GM18517 (cell line): ENCODE measurements around the gene CSNK2A2.
A peak's percentile ranks its signal among the peaks of the same experiment; 100 is the strongest.

Experiments used
- ATAC-seq: cut with Tn5 transposase; IDR thresholded peaks from one replicate; pipeline ENCODE4 v1.9.1; 2021; ENCODE audit warnings: mild to moderate bottlenecking, moderate library complexity; ENCODE audit not compliant: unreplicated experiment

CSNK2A2 gene

DNA sequence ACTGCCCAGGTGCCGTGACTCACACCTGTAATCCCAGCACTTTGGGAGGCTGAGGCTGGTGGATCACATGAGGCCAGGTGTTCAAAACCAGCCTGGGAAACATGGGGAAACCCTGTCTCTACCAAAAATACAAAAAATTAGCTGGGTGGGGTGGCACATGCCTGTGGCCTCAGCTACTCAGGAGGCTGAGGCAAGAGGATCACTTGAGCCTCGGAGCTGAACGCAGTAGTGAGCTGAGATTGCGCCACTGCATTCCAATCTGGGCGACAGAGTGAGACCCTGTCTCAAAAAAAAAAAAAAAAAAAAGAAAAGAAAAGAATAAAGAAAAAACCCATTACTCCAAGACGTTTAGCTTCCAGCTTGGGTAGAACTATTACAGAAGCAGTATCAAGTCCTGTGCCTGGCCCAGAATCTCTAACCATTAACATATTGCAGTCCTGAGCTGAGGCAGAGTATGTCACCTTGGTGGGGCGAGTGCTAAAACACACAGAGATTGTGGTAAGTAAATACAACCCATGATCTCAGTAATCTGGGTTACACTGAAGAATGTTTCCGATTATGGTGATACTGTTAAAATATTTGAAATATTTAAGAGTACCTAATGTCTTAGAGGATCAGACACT, 45.5 kb downstream of the CSNK2A2 start:
- ATAC-seq = no peak

DNA sequence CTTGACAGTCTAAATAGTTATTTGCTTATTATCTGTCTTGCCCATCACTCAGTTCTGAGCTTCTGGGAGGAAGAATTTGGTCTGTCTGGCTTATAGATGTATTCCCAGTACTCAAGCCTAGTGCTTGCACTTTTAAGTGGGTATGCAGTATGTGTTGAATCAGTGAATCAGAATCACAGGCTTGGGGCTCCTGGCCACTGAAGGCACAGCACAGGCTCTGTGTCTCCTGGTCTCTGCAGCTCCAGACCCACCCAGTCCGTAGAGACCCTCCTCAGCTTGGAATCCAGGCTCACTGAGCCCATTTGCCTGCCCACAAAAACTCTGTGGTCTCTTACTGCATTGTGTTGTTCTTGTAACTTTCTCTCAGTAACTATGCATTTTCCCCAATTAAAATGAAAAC, 49.4 kb downstream of the CSNK2A2 start:
- ATAC-seq = no peak

DNA sequence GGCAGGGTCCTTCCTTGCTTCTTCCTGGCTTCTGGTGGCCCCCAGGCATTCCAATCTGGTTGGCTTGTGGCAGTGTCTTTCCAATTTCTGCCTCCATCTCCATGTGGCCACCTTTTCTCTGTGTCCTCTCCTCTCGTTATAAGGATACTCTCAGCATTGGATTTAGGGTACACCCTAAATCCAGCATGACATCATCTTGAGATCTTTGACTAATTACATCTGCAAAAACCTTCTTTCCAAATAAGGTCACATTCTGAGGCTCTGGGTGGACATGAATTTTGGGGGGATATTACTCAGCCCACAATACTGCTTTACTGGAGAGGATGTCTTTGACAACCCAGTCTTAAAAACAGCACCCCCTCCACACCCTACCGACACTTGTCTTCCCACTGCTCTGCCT, 49.8 kb downstream of the CSNK2A2 start:
- ATAC-seq = no peak

DNA sequence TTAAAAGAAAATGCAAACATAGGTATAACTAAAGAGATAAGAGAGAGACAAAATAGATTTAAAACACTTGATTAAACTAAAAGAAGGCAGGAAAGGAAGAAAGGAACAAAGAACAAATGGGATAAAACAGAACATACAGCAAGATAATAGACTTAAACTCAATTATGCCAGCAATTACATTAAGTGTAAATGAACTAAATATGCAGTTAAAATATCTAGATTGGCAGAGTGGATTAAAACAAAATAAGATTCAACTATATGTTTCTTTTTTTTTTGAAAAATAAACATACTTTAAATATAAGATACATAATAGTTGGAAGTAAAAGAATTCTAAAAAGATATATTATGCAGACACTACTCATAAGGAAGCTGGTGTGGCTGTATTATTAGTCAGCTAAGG, 59.1 kb downstream of the CSNK2A2 start:
- ATAC-seq = no peak

DNA sequence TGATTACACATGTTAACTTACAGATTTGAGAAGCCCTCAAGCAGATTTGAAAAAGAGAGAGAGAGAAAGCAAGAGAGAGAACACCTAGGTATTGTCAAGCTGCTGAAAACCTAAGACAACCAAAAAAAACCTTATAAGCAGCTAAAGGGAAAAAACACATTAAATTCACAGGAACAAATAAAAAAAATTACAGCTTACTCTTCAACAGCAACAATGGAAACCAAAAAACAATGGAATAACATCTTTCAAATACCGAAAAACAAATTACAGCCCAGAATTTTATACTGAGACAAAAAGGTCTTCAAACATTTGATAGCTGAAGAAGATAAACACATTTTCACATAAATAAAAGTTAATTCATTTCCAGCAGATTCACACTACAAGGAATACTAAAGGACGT, 60.3 kb downstream of the CSNK2A2 start:
- ATAC-seq = no peak

DNA sequence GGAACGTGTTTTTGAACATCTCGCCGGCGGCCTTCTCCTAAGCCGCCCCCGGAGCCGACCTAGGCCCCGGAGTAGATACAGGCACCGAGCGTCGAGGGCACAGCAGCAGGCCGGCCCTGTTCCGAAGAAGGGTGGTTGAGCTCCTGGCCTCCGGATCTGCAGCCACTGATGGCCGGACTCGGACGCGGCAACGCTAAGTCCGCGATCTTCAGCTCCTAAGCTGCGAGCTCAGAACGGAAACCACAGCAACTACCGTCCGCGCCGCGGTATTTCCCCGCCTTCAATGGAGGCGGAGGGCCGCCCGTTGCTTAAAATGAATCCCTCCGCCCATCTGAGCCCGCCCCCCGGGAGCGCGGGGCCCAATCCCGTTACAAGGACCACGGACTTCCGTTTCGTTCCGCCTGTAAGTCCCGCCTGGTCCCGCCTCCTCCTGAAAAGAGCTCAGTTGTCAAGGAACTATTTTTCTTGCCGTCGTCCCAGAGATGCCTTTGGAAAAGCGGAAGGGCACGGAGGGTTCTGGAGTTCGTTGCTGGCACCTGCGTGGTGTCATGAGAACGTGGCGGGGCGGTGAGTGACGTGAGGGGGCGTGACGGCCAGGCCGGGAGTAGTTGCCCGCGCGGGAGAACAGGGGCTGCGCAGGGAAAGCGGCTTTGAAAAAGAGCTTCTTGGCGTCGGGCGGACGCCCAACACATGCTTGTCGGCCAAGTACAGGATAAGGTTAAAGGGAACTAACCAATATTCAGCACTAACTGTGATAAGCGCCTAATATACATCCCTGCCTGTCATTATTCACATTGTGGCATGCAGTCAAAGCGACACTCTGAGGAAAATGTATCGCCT, 68.6 kb downstream of the CSNK2A2 start, which contains the start of gene CFAP20:
CFAP20 (minus strand) TSS at position 285 of the 840 bp plus-strand sequence; CDS start at position 19, 266 bp downstream.
- ATAC-seq = peak; percentile 87

DNA sequence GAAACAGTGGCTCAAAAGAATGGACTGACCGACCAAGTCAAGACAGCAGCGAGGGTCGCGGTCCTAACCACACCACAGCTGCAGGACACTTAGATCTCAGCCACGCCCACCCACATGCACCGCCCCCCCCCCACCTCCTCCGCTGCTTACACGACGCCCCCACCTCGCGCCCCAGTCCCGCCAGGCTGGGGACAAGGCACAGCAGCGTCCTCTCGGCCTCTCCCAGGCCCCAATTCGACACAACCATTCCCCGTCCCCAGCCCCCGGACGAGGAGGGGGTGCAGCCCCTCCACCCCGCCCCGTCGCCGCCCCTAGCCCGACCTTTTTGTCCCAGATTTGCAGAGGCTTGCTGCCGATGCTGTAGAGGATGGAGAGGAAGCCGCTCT, 69.2 kb downstream of the CSNK2A2 start:
- no peak for ATAC-seq

DNA sequence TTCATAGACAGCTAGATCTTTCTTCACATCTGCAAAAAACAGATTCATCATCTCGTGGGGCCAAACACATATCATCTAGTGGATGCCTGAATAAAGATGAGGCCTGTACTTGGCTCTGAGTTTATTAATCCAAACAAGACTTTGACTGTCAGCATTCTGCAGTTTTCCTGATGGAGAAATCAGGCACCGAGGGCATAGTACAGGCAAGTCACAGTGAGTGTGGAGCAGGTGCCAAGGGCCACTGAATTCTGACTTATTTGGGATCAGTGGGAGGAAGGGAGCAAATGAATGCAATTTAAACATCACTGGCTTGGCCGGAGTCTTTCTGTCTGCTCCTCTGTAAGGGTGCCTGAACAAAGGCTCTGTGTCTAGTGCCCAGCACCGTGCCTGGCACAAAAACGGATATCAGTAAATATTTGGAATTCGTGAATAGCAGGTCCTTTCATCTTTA, 69.7 kb downstream of the CSNK2A2 start:
- ATAC-seq = no peak

DNA sequence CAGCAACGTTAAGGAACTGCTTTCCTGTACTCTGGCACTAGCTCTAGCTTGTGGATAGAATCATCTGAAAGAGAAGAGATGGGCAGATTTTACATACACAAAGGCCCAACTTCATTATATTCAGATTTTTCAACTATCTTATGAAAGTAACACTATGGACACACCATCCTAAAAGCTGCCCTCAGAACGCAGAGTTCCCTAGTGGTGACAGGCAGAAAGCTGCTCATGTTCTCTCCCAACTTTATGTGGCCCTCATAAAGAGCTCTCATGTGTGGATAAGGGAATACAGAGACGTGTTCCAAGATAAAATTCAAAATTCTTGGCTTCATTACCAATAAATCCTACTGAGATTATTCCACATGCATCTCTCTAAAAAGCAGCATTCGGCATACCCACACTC, 70.3 kb downstream of the CSNK2A2 start:
- ATAC-seq = no peak

DNA sequence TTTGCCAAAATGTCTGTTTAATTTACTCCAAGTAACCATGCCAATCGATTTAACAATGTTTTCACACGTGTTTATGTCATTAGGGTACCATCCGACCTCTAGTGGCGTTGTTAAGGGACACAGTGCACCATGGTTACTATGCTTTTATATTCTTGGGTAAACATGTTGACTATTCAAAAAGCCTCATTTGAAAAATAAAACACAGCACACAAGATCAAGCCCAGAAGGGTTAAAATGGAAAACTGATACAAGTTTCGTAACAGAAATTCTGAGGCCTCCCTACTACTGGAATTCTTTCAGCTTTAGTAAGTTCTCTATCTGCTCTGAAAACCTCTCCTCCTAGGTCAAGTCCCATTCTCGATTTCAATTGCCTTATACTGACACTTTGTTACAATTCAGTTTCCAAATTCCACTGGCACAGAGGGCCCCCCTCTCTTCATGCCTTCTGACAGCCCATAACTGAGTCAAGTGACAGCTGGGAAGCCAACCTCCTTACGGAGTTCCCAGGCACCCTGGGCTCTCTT, 70.8 kb downstream of the CSNK2A2 start:
- peak; percentile 29 for ATAC-seq

DNA sequence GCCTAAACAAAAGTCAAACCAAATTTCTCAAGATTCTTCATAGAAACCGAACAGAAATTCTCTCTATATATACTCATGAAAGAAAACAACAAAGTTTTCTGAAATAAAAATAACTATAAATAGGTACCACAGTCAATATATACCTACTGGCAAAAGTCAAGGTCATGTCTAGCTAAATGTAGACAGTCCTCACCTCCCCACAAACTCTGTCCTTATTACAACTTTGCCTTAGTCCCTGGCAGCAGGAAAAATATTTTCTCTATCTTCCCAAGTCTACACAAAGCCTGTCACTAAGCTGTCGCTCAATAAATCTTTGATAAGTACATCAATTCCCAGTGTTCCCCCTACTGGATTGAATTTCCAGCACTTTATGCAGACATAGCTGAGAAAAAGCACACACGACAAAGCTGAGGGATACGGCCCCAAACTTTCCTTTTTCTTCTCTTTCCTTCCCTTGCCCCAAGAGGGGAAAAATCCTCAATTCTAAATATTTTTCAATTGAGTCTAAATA, 71.4 kb downstream of the CSNK2A2 start:
- ATAC-seq = no peak

DNA sequence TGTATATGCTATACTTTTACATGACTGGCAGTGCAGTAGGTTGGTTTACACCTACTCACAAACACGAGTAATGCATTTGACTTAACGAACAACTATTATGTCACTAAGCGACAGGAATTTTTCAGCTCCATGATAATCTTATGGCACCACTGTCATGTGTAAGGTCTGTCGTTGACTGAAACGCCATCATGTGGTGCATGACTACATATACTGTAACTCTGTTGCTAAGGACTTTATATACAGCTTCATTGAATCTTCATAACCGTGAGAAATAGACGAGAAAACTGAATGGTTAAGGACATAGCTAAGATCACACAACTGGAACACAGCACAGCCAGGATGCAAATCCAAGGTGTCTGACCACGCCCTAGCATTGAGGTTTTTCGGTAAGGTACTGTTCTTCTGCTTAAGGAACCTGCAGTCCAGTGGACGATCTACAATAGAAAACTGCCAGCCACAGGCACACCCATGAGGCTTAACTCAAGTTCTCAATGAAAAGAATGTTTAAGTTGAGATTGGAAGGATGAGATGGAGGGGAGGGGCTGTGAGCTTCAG, 72.0 kb downstream of the CSNK2A2 start:
- no peak for ATAC-seq

DNA sequence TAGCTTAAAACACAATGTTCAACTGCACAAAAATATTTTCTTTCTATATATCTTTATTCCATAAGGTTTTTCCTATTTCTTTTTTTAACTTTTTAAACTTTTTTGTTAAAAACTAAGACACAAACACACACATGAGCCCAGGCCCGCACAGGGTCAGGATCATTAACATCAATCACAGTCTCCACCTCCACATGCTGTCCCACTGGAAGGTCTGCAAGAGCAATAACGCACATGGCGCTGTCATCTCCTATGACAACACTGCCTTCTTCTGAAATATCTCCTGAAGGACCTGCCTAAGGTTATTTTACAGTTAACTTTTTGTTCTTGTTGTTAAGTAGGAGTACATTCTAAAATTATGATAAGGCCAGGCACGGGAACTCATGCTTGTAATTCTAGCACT, 72.9 kb downstream of the CSNK2A2 start:
- ATAC-seq = no peak

DNA sequence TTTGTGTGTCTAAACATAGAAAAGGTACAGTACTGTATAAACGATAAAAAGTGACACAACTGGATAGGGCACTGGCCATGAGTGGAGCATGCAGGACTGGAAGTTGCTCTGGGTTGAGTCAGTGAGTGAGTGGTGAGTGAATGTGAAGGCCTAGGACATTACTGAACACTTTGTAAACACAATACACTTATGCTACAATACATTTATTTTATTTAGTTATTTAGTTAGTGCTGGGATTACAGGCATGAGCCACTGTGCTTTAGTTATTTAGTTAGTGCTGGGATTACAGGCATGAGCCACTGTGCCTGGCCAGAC, 73.3 kb downstream of the CSNK2A2 start:
- ATAC-seq = no peak

DNA sequence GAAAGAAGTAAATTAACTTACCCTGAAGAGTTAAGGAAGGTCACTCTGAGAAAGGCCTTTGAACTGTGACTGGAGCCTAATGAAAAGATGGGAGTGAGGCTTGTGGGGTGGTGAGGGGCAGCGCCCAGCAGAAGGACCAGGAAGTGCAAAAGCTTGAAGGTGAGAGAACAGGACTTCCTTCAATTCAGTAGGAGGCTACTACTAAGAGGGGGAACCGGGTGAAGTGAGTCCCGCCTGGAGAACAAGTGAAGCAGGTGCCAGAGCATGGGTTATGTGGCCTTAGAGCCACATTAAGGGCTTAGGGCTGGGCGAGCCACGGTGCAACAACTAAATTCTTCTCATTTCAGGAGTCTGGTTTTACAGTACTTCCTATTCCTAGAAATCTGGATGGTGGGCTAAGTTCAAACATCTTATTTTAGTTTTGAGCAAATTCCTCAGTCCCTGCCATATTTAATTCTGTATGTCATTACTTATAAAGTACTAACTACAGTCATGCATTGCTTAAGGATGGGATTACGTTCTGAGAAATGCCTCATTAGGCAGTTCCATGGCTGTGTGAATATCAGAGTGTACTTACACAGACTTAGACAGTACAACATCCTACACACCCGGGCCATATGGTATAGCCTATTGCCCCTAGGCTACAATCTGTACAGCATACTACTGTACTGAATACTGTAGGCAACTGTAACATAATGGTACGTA, 73.9 kb downstream of the CSNK2A2 start:
- no peak for ATAC-seq

DNA sequence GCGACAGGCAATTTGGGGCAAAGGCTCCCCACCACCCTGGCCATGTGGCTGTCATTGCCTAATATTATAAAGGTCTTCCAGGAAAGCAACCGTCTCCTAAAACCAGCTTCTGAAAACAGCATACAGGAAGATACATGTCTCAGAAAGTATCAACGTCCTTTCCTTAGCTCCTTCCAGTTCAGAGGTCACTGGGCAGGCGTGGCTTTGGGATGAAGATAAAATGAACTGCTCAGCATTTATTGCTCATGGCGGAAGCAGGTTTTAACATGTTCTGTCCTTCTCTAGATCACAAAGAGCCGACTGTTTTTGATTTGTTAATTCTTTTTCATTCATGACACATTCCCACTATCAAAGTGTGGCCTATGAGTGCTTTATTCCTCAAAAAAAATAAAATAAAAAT, 76.8 kb downstream of the CSNK2A2 start:
- no peak for ATAC-seq

DNA sequence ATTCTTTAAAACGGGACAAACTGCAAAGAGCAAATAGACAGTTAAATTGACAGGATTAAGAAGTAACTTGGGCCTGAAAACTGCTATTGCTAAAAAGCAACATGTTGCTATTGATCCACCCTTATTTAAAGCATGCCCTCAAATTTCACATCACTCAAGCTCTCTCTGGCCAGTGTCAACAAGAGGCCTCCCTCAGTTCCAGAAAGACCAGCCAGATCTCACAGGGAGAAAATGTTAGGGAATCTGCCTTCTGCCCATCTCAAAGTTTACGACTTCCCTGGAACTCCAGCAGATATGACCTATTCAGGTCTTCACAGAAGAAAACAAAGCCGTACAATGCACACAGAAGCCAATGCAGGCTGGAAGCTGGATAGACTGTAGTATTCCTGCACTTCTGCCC, 77.7 kb downstream of the CSNK2A2 start:
- no peak for ATAC-seq

DNA sequence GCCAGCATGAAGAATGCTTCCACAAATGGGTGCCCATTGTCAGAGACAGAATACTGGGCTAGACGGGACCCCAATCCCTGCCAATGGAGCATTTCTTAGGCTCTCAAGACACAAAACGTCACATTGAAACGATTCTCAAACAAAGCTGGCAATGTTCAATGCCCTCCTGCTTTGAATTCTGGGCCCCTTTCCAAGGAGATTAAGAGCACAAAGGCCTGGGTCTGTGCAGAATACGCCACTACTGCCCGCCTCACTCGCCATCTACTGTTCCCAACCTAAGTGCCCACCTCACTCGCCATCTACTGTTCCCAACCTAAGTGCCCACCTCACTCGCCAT, 78.4 kb downstream of the CSNK2A2 start:
- no peak for ATAC-seq

DNA sequence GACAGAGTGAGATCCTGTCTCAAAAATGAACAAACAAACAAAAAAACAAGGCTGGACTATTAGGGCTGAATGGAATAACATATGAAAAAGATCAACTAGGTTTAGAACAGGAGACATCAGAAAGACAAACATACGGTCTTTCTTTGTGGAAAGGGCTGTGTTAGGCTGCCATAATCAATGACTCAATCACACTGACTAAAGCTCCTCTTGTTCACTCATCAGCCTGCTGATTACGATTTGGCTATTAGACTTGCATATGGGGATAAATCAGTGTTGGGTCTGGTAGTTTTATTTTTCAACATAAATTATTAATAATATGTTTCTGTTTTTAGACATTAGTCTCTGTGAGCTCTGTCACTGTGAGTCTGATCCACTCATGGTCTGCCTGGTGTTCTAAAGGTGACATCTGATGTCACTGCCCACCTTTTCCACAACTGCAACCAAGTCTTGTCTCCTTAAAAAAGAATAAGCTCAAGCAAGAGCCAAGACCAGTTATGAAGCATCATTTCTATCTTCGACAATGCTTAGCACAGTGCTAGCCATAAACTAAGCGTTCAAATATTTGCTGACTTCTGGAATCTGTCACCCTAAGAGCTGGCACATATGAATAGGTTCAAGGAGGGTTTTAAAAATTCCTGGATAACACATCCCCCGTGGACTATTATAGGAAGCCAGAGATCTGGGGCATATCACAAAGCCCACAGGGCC, 79.0 kb downstream of the CSNK2A2 start:
- ATAC-seq = no peak

DNA sequence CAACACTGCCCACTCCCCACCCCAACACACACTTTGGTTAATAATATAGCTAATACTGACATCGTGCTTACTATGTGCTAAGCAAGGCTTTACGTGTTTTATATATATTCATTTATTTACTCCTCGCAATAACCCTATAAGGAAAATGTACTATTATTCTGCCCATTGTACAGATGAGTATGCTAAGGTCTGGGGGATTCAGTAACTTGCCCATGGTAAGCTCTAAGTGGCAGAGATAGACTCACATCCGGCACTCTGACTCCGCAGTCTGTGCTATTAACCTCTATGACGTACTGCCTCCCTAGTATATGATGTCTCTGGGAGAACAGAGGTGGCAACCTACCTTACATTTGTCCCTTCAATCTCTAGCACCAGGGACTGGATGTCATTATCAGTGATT, 81.4 kb downstream of the CSNK2A2 start:
- no peak for ATAC-seq

DNA sequence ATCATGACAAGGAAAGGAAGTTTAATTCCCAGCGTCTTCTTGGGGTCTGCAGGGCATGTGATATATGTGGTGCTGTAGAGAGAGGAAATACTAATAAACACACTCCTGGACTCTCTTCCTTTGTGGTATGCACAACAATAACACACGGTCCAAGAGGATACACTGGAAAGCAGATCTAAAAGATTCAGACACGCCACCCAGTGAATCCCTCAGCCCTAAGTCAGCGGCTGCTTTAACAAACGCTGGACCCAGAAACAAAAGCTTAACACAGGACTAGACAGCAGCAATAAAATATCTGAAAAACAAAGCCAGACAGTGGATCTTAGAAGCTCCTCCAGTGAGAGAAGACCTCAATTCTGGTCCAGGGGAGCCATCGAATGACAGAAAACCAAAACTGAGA, 81.8 kb downstream of the CSNK2A2 start:
- ATAC-seq = no peak
